Measurements from ENCODE around the gene MAPKAP1. TPM values are rescaled to one million over a fixed set of nuclear protein-coding genes. Genes with fewer than 3 reads are reported as not detected.

The MAPKAP1 gene
- total RNA-seq, 1 donor from 2014 or later, result 56.6 TPM

- no peaks in the 10 kb centered on the region for H3K9me3 Mint-ChIP-seq
- peaks cover 12% of the 10 kb centered on the region for H3K4me1 ChIP-seq
- H3K4me3 ChIP-seq, result no peak overlapping the region
- no peak overlapping the region for H3K27ac ChIP-seq
- H3K36me3 ChIP-seq, result no peaks in the 10 kb centered on the region
- H3F3A ChIP-seq (ENCODE audit: low read depth), result peaks cover 7% of the 10 kb centered on the region
- no peaks in the 10 kb centered on the region for H4K20me1 ChIP-seq (ENCODE audit: low read depth)
- peaks cover 3% of the 10 kb centered on the region for H3K27me3 Mint-ChIP-seq (ENCODE audit: insufficient read depth, low read depth)
- no peak overlapping the region for H2AFZ ChIP-seq (replicated peaks)
- no peaks in the 10 kb centered on the region for H3K36me3 Mint-ChIP-seq
- TF ChIP-seq, protein P1, sequence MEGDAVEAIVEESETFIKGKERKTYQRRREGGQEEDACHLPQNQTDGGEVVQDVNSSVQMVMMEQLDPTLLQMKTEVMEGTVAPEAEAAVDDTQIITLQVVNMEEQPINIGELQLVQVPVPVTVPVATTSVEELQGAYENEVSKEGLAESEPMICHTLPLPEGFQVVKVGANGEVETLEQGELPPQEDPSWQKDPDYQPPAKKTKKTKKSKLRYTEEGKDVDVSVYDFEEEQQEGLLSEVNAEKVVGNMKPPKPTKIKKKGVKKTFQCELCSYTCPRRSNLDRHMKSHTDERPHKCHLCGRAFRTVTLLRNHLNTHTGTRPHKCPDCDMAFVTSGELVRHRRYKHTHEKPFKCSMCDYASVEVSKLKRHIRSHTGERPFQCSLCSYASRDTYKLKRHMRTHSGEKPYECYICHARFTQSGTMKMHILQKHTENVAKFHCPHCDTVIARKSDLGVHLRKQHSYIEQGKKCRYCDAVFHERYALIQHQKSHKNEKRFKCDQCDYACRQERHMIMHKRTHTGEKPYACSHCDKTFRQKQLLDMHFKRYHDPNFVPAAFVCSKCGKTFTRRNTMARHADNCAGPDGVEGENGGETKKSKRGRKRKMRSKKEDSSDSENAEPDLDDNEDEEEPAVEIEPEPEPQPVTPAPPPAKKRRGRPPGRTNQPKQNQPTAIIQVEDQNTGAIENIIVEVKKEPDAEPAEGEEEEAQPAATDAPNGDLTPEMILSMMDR (IDR thresholded peaks at IDR 0.05), result no peak
- TF ChIP-seq EZH2 (IDR thresholded peaks at IDR 0.05) (no peak), EZH2phosphoT487 (IDR thresholded peaks at IDR 0.05) (no peak)
- no peaks in the 10 kb centered on the region for H3K27me3 ChIP-seq
- no peaks in the 10 kb centered on the region for H3K9me3 ChIP-seq (ENCODE audit: low read depth)
- H3K9ac ChIP-seq, result no peak overlapping the region
- no peaks in the 10 kb centered on the region for H3K79me2 ChIP-seq (ENCODE audit: low read depth)
- H3K4me2 ChIP-seq, result no peak overlapping the region
- H3K4me3 Mint-ChIP-seq, result no peak overlapping the region
- DNase-seq (ENCODE audit: low spot score), result no peak
- H3K4me1 Mint-ChIP-seq, result peaks cover 35% of the 10 kb centered on the region
- H3K27ac Mint-ChIP-seq, result no peak overlapping the region
Measured at GRCh38 chr9:125433461-125434011, 273.5 kb downstream of the MAPKAP1 start.

DNA sequence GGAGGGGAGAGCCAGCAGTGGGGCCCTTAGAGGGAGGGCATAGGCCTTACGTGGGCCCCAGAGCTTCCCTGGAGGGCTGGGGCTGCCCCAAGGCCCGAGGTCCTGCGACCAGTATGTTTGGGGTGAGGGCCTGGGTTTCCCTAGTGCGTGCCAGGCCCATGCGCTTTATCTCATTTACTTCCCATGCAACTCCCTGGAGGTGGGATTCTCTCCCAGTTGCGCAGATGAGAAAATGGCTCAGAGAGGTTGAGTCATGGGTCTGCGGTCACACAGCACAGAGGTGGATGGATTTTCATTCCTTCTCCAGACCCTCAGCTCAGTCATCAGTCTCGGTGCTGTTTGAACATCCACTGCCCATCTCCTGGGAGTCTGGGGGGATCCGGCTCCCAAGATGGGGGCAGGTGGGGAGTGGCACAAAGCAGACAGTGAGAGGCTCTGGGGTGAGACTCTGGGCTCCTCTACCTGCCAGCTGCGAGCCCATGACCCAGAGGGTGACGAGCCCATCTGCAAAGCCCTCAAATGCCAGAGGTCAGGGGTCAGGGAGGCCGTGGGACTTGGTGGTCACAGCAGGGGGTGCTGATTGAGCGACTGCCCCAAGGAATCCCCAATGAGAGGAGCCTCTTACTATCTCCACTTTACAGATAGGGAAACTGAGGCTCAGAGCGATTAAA, 274.2 kb downstream of the MAPKAP1 start:
- H2AFZ ChIP-seq (replicated peaks), result no peak overlapping the region
- H3K9me3 ChIP-seq (ENCODE audit: low read depth), result no peaks in the 10 kb centered on the region
- no peak overlapping the region for H3K4me3 ChIP-seq
- H3F3A ChIP-seq (ENCODE audit: low read depth), result peaks cover 7% of the 10 kb centered on the region
- H3K27ac ChIP-seq, result no peak overlapping the region
- Mint-ChIP-seq H3K4me3 (no peak overlapping the region), H3K27ac (no peak overlapping the region), H3K4me1 (peaks cover 29% of the 10 kb centered on the region), H3K27me3 (ENCODE audit: insufficient read depth, low read depth) (peaks cover 3% of the 10 kb centered on the region), H3K36me3 (no peaks in the 10 kb centered on the region), H3K9me3 (no peaks in the 10 kb centered on the region)
- H4K20me1 ChIP-seq (ENCODE audit: low read depth), result no peaks in the 10 kb centered on the region
- DNase-seq (ENCODE audit: low spot score), result no peak
- no peaks in the 10 kb centered on the region for H3K79me2 ChIP-seq (ENCODE audit: low read depth)
- no peaks in the 10 kb centered on the region for H3K27me3 ChIP-seq
- no peaks in the 10 kb centered on the region for H3K36me3 ChIP-seq
- H3K4me1 ChIP-seq, result peaks cover 9% of the 10 kb centered on the region
- TF ChIP-seq EZH2phosphoT487 (IDR thresholded peaks at IDR 0.05) (no peak), EZH2 (IDR thresholded peaks at IDR 0.05) (no peak)
- TF ChIP-seq, protein P1 (IDR thresholded peaks at IDR 0.05), result no peak
- H3K4me2 ChIP-seq, result no peak overlapping the region
- no peak overlapping the region for H3K9ac ChIP-seq

GRCh38 chr9:125431741-125432271, 275.2 kb downstream of the MAPKAP1 start:
- peaks cover 7% of the 10 kb centered on the region for H3F3A ChIP-seq (ENCODE audit: low read depth)
- H3K27ac ChIP-seq, result no peak overlapping the region
- H3K27ac Mint-ChIP-seq, result peak overlapping the region; percentile 14
- H3K79me2 ChIP-seq (ENCODE audit: low read depth), result no peaks in the 10 kb centered on the region
- H3K4me3 Mint-ChIP-seq, result no peak overlapping the region
- H4K20me1 ChIP-seq (ENCODE audit: low read depth), result no peaks in the 10 kb centered on the region
- no peak overlapping the region for H2AFZ ChIP-seq (replicated peaks)
- no peaks in the 10 kb centered on the region for H3K36me3 Mint-ChIP-seq
- TF ChIP-seq, protein P1 (IDR thresholded peaks at IDR 0.05), result no peak
- no peak for TF ChIP-seq EZH2 (IDR thresholded peaks at IDR 0.05)
- no peak for TF ChIP-seq EZH2phosphoT487 (IDR thresholded peaks at IDR 0.05)
- no peak overlapping the region for H3K4me3 ChIP-seq
- H3K9ac ChIP-seq, result no peak overlapping the region
- DNase-seq (ENCODE audit: low spot score), result no peak
- peaks cover 28% of the 10 kb centered on the region for H3K4me1 Mint-ChIP-seq
- H3K9me3 Mint-ChIP-seq, result no peaks in the 10 kb centered on the region
- H3K4me1 ChIP-seq, result peaks cover 3% of the 10 kb centered on the region
- H3K4me2 ChIP-seq, result no peak overlapping the region
- peaks cover 3% of the 10 kb centered on the region for H3K27me3 Mint-ChIP-seq (ENCODE audit: insufficient read depth, low read depth)
- no peaks in the 10 kb centered on the region for H3K27me3 ChIP-seq
- H3K36me3 ChIP-seq, result no peaks in the 10 kb centered on the region
- no peaks in the 10 kb centered on the region for H3K9me3 ChIP-seq (ENCODE audit: low read depth)
